Measurements from ENCODE around the gene PRELID3B.

GRCh38 chr20:59032023-59032712, 10.4 kb downstream of the PRELID3B start, which contains the start of gene ATP5F1E:
- TF ChIP-seq, protein P1, sequence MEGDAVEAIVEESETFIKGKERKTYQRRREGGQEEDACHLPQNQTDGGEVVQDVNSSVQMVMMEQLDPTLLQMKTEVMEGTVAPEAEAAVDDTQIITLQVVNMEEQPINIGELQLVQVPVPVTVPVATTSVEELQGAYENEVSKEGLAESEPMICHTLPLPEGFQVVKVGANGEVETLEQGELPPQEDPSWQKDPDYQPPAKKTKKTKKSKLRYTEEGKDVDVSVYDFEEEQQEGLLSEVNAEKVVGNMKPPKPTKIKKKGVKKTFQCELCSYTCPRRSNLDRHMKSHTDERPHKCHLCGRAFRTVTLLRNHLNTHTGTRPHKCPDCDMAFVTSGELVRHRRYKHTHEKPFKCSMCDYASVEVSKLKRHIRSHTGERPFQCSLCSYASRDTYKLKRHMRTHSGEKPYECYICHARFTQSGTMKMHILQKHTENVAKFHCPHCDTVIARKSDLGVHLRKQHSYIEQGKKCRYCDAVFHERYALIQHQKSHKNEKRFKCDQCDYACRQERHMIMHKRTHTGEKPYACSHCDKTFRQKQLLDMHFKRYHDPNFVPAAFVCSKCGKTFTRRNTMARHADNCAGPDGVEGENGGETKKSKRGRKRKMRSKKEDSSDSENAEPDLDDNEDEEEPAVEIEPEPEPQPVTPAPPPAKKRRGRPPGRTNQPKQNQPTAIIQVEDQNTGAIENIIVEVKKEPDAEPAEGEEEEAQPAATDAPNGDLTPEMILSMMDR (IDR thresholded peaks at IDR 0.05) = peak in 2 of 4 experiments; percentile 5 to 7
- TF ChIP-seq POLR2AphosphoS5 (IDR thresholded peaks at IDR 0.05) (peak; percentile 77), POLR2A (IDR thresholded peaks at IDR 0.05) (peak; percentile 71)

All from prostate gland (tissue), 2 donors.